T1000 (cell line): ENCODE results near the gene PACSIN1.
"Not testable (repeated sequence)": the region's sequence is repeated elsewhere in the genome, so short reads cannot be mapped to it uniquely, and the experiment has no call there.

Source experiments
- DNase-seq: peaks from one replicate; lab custom pipeline; 2025; ENCODE audit warnings: mixed read lengths; lab: John Stamatoyannopoulos, UW

The PACSIN1 gene

DNA sequence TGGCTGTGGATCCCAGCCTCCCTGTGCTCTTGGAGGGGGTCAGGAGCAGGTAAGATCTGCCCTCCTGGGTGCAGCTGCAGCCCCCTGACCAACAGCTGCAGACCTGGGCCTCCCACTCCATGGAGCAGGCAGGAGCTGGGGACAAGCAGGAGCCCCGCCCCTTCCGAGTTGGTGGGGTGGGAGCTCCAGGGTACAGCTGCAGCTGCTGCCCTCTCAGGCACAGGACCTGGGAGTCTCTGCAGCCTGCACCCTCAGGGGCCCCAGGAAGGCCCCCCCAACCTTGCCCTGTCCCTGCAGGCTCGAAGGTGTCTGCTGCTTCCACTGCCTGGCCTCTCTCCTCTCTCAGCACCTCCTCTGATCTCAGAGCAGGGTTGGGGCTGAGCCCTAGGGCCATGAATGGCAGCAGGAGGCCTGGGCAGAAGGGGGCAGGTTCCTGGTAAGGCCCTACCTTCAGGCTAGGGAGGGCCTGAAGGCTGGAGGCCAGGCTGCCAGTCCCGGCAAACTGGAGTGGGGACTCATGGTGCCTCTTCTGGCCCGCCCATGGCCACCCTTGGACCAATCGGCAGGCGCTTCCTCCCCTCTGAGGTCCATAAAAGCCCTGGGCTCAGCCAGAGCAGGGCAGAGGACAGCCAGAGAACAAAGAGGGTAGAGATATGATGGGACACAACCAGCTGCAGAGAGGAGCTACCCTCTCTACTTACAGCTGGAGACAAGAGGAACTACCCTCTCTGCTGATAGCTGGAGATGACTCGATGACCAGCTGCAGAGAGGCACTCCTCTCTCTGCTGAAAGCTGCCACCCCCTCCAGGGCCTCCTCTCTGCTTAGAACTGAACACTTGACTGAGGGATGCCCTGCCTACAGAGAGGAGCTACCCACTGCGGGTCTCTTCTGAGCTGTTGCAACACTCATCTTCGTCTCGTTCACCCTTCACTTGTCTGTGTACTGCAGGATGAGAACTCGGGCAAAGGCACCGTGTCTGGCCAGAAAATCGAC is 7.8 kb upstream of the PACSIN1 start:
- no peak for DNase-seq

GRCh38 chr6:34459899-34460593 is 5.8 kb upstream of the PACSIN1 start:
- no peak for DNase-seq

DNA sequence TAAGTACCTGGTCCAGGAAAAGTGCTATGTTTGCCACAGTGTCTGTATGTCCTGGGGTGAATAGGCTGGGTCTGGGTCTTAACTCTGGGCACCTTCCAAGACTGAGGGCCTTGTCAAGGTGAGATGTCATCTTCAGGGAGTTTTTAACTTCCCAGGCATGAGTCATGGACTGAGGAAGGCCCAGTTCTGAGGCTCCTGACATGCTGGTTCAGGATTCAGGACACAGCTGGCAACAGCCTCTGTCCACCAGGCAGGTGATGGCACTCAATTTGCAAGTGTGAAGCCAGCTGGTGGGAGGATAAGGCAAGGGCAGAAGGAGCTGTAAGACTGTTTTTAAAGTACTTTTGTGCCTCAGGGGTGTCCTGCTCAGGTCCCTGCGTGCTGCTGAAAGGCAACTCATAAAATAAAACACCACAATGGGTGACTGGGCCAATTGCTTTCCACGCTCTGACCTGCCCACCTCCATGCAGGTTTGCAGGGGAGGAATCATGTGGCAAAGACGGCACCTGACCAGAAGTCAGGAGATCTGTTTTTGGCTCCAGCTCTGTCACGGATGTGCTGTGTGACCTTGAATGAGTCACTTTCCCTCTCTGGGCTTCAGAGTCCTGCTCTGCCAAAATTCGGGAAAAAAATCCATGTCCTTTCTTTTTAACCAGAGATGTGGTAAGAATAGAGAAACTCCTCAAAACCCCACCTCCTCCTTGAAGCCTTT is 4.9 kb upstream of the PACSIN1 start:
- DNase-seq, result no peak

GRCh38 chr6:34462010-34462409 is 3.9 kb upstream of the PACSIN1 start:
- DNase-seq, result no peak

GRCh38 chr6:34462551-34462971 is 3.3 kb upstream of the PACSIN1 start:
- DNase-seq, result peak; percentile 40

DNA sequence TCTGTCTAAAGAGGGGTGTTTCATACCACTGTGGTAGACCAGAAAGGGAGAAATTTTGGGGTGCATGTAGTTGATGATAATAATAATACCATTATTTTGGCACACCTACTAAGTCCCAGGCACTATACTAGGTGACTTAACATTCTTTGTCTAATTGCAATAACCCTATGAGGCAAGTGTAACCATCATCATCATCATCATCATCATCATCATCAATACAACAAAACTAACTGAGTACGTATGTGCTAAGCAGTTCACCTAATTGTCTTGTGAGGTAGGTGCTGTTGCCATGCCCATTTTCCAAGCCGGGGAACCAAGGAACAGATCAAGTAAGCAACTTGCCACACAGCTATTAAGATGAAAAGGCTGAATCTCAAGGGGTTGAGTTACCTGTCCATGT is 2.6 kb upstream of the PACSIN1 start:
- no peak for DNase-seq

DNA sequence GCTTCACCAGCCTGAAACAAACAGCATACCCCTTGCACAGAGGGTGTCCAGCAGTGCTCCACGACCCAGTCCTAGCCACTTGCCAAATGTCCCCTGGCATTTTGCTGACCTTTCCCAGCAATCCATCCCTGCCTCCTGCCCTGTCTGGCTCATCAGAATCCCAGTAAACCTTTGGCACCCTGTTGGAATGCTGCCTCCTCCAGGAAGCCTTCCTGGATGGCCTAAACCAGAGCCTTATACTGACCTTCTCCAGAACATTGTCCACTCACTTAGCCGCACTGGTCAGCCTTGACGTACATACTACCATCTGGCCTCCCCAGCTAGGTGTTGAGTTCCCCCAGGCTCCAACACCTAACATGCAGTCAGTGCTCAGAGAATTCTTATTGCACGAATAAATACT is 2.0 kb upstream of the PACSIN1 start:
- DNase-seq, result no peak

GRCh38 chr6:34466242-34467185 is 638 bp downstream of the PACSIN1 start:
- DNase-seq, result no peak

GRCh38 chr6:34468378-34468892 is 2.6 kb downstream of the PACSIN1 start:
- DNase-seq, result no peak

DNA sequence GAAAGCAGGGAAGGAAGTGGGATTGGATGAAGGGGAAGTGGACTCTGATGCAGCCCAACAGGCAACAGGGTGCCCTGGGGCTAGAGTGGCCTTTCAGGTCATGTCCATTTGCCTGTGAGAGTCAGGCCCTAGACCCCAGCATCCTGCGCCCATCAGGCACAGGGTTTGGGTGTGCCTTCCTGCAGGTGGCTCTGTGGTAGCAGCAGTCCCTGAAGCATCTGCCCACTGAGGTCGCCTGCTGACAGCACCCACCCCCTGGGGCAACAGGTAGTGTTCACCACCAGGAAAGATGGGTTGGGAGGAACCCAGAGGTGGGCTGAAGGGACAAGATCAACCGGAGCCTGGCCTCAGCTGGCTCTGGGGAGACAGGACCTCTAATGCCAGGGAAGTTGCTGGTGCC is 3.6 kb downstream of the PACSIN1 start:
- DNase-seq, result no peak

DNA sequence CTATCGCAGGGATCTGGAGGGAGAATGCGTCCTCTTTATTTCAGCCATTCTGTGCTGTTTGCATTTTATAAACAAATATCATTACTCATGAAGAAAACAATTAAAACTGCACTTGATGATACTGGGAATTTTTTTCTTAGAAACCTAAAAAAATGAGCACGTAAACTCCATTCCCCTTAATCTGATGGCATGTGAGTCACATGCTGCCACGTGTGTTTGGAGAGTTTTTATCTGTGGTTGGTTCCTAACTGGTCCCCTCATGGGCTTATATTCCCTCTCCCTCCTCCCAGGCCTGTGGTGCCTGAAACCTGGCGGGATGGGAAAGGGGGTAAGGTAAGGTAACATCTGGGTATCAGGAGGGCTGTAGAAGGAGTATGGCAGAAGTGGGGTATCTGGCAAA is 6.5 kb downstream of the PACSIN1 start:
- no peak for DNase-seq

GRCh38 chr6:34473967-34474366 is 8.1 kb downstream of the PACSIN1 start:
- no peak for DNase-seq

DNA sequence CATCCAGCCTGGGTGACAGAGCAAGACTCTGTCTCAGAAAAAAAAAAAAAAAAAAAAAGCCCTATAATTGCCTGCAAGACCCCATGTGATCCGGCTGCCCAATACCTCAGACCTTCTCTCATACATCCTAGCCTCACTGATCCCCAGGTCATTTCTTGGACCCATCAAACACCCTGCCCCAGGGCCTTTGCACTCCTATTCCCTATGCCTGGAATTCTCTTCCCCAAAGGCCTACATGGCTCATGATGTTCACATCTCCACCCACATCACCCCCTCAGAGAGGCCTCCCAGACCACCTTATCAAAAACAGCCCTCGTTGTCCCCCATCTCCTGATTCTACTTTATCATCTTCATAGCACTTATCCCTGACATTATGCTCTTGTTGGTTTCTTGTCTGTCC is 8.9 kb downstream of the PACSIN1 start:
- no peak for DNase-seq

DNA sequence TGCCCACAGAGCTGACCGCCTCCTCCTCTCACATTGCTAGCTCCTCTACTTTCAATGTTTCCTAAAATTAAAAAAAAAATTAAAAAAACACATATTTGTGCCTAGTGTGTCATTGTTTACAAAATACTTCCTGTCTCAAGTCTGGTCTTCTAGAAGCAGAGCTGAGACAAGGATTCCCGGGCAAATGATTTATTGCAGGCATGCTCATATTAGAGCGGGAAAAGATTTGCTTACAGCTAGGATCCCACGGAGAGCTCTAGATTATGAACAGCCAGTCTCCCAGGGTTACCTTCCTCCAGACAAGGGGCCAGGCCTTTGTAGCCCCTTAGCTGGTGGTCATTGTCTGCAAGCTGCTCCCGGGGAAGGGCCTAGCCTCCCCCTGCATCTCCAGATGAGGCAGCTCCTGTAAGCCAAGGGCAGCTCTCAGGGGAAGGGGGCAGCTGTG is 9.4 kb downstream of the PACSIN1 start:
- no peak for DNase-seq

GRCh38 chr6:34475767-34476328 is 10.0 kb downstream of the PACSIN1 start:
- DNase-seq, result no peak

DNA sequence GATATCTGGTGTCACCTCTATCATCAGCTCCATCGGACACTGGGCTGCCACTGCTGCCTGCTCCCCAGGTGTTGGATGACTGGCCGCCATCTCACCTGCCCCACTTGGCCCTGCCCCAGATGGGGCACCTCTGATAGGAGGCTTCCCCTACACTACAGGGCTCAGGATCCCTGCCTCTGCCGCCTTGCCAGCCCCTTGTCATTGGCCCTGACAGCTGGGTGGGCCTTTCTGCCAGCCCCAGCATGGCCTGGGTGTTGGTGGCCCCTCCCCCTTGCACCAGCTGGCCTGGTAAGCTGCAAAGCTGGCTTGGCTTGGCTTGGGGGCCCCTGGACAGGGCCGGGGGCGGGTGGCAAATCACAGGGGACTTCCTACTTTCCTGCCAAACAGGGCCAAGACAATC is 10.6 kb downstream of the PACSIN1 start:
- DNase-seq, result no peak

- DNase-seq, result no peak
Measured at GRCh38 chr6:34476921-34477320, 11.0 kb downstream of the PACSIN1 start.

DNA sequence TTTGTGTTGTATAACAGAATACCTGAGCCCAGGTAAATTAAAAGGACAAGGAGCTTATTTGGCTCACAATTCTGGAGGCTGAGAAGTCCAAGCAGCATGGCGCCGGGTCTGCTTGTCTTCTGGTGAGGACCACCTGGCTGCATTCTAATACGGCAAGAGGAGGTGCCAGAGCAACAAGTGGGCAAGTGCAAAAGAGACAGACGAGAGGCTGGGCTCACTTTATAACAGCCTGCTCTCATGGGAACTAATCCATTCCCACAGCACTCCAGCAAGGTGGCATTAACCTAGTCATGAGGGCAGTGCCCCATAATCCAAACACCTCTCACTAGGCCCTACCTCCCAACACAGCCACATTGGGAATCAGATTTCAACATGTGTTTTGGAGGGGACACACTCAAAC is 12.9 kb downstream of the PACSIN1 start:
- no peak for DNase-seq

- DNase-seq, result not testable (repeated sequence)
Measured at GRCh38 chr6:34483781-34484180, 17.9 kb downstream of the PACSIN1 start.

- DNase-seq, result no peak
Measured at GRCh38 chr6:34484391-34484790, 18.5 kb downstream of the PACSIN1 start.

DNA sequence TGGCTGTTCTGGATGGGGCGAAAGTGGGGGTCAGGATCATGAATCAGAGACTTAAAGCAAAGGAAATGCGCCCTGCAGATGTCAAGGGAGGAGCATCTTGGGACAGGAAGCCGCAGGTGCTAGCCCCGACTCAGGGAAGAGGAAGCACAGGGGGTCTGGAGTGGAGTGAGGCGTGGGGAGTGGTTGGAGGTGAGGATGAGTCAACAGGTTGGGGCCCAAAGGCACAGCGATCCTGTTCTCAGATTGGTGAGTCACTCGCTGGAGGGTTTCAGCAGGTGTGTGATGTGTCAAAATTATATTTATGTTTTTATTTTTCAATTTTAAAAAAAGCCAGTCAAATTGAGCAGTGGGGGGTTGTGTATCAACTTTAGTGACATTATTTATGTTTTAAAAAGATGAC is 19.0 kb downstream of the PACSIN1 start:
- DNase-seq, result no peak
